LNCaP clone FGC (cell line): ENCODE results near the gene SPOUT1.
A peak's percentile ranks its signal among the peaks of the same experiment; 100 is the strongest.

ENCODE experiments used
- DNase-seq: peaks from one replicate; pipeline ENCODE4 v3.0.0-alpha.2; 2011; ENCODE audit warnings: low read depth
- H3K4me3 ChIP-seq: 2 replicates; pipeline ENCODE4 v1.5.1; 2011; ENCODE audit warnings: mild to moderate bottlenecking, low read depth, low read length, control low read depth
- TF ChIP-seq, protein P1 (sequence below): IDR thresholded peaks from 2 replicates; pipeline ENCODE4 v1.5.1; 2012; ENCODE audit warnings: mild to moderate bottlenecking; ENCODE audit not compliant: control insufficient read depth, insufficient read depth; ENCODE audit errors: extremely low read depth

The SPOUT1 gene

GRCh38 chr9:128818099-128818838, 11.3 kb downstream of the SPOUT1 start, which contains the start of gene ENDOG:
TSS of gene ENDOG (plus strand) at chr9:128818500. CDS start at chr9:128818685, 185 bp downstream.
- peak; percentile 90 for DNase-seq
- H3K4me3 ChIP-seq = peak within 1 kb of the TSS; percentile 69
- TF ChIP-seq, protein P1, sequence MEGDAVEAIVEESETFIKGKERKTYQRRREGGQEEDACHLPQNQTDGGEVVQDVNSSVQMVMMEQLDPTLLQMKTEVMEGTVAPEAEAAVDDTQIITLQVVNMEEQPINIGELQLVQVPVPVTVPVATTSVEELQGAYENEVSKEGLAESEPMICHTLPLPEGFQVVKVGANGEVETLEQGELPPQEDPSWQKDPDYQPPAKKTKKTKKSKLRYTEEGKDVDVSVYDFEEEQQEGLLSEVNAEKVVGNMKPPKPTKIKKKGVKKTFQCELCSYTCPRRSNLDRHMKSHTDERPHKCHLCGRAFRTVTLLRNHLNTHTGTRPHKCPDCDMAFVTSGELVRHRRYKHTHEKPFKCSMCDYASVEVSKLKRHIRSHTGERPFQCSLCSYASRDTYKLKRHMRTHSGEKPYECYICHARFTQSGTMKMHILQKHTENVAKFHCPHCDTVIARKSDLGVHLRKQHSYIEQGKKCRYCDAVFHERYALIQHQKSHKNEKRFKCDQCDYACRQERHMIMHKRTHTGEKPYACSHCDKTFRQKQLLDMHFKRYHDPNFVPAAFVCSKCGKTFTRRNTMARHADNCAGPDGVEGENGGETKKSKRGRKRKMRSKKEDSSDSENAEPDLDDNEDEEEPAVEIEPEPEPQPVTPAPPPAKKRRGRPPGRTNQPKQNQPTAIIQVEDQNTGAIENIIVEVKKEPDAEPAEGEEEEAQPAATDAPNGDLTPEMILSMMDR = peak; percentile 87

DNA sequence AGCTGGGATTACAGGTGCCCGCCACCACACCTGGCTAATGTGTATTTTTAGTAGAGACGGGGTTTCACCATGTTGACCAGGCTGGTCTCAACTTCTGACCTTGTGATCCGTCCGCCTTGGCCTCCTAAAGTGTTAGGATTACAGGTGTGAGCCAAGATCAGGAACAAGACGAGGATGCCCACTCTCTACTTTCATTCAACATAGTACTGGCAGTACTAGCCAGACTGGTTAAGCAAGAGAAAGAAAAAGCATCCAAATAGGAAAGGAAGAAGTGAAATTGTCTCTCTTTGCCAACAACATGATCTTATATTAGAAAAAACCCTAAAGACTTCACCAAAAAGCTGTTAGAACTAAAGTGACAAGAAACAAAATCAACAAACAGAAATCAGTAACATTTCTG, 18.7 kb downstream of the SPOUT1 start:
- TF ChIP-seq, protein P1 = no peak
- H3K4me3 ChIP-seq = no peak overlapping the region
- no peak for DNase-seq

GRCh38 chr9:128809831-128810230, 19.8 kb downstream of the SPOUT1 start:
- TF ChIP-seq, protein P1 = no peak
- no peak overlapping the region for H3K4me3 ChIP-seq
- no peak for DNase-seq

- no peak for DNase-seq
- H3K4me3 ChIP-seq = no peak overlapping the region
Measured at GRCh38 chr9:128809036-128809599, 20.5 kb downstream of the SPOUT1 start.

DNA sequence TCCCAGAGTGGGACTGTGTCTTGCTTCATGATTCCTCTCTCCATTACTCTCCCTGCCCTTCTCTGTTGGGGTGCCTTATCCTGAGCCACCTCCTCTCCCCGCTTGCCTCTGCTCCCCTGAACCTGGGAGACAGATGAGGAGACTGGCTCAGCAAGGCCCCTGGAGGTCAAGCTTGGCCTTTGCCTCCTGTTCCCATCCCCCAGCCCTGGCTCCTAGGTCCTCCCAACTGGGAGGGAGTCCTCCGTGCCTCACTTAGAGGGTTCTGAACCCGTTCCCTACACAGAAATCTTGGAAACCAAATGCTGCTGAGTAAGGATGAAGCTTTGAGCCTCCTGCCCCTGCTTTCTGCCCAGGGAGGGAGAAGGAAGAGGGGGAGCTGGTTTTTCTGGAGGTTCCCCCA, 21.1 kb downstream of the SPOUT1 start:
- no peak for DNase-seq
- H3K4me3 ChIP-seq = no peak overlapping the region
- TF ChIP-seq, protein P1 = no peak

More at GRCh38 chr9:128809036-128809599, 20.5 kb downstream of the SPOUT1 start:
- TF ChIP-seq, protein P1 = no peak

DNA sequence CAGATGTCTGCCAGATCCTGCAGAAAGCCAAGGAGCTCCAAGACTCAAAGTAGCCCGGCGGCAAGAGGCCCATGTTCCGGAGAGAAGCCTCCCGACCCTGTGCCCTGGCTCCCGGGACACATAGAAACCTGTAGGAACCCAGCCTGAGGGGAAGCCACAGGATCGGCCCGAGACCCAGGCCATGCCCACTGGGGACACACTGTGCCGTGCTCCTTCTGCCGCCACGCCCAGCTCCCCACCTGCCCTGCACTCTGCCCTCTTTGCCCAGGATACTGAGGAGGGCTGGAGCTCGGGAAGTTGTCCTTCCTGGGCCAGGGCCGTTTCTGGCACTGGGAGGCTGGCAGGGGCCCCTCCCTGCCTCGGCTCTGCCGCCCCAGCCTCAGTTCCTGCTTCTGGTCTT, 21.8 kb downstream of the SPOUT1 start:
- DNase-seq = no peak
- TF ChIP-seq, protein P1 = no peak
- H3K4me3 ChIP-seq = no peak overlapping the region
